MM.1S (cell line): ENCODE measurements around the gene CAMK2N1.

Experiments
- EZH2phosphoT487 ChIP-seq: fragments of 300-600 bp; sonication (generic); IDR thresholded peaks from 2 replicates; pipeline ENCODE4 v1.6.1; 2018; ENCODE audit warnings: antibody characterized with exemption, low read length
- TF ChIP-seq, protein P1 (sequence below): fragments of 300-600 bp; sonication (generic); IDR thresholded peaks from 2 replicates; pipeline ENCODE4 v1.5.1; 2016; ENCODE audit warnings: antibody characterized with exemption, low read length, mixed read lengths

DNA sequence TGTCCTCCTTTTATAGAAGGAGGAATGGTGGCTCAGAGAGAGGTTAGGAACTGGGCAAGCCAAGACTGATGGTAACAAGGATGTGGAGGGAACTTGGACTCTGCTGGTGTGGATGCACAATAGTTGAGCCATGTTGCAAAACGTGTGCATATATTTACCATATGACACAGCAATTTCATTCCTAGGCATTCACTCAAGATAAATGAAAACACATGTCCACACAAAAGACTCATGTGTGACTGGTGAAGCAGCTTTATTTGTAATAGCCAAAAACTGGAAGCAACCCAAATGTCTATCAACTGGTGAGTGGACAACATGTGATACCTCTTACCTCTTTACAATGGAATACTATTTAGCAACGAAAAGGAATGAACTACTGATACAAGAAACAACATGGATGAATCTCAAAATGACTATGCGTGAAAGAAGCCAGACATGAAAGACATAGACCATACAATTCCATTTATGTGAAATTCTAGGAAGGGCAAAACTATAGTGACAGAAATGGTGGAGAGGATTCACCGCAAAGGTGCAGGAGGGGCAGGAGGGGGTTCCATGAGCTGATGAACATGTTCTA, 36.2 kb downstream of the CAMK2N1 start:
- TF ChIP-seq, protein P1, sequence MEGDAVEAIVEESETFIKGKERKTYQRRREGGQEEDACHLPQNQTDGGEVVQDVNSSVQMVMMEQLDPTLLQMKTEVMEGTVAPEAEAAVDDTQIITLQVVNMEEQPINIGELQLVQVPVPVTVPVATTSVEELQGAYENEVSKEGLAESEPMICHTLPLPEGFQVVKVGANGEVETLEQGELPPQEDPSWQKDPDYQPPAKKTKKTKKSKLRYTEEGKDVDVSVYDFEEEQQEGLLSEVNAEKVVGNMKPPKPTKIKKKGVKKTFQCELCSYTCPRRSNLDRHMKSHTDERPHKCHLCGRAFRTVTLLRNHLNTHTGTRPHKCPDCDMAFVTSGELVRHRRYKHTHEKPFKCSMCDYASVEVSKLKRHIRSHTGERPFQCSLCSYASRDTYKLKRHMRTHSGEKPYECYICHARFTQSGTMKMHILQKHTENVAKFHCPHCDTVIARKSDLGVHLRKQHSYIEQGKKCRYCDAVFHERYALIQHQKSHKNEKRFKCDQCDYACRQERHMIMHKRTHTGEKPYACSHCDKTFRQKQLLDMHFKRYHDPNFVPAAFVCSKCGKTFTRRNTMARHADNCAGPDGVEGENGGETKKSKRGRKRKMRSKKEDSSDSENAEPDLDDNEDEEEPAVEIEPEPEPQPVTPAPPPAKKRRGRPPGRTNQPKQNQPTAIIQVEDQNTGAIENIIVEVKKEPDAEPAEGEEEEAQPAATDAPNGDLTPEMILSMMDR = no peak
- no peak for TF ChIP-seq EZH2phosphoT487
